Measurements from ENCODE around the gene YJU2.

- TF ChIP-seq, protein P1, sequence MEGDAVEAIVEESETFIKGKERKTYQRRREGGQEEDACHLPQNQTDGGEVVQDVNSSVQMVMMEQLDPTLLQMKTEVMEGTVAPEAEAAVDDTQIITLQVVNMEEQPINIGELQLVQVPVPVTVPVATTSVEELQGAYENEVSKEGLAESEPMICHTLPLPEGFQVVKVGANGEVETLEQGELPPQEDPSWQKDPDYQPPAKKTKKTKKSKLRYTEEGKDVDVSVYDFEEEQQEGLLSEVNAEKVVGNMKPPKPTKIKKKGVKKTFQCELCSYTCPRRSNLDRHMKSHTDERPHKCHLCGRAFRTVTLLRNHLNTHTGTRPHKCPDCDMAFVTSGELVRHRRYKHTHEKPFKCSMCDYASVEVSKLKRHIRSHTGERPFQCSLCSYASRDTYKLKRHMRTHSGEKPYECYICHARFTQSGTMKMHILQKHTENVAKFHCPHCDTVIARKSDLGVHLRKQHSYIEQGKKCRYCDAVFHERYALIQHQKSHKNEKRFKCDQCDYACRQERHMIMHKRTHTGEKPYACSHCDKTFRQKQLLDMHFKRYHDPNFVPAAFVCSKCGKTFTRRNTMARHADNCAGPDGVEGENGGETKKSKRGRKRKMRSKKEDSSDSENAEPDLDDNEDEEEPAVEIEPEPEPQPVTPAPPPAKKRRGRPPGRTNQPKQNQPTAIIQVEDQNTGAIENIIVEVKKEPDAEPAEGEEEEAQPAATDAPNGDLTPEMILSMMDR (IDR thresholded peaks at IDR 0.05; ENCODE audit: control extremely low read depth in 1 of 3, insufficient read depth in 1 of 3, low read depth in 1 of 3, low read length in 3 of 3), result peak; percentile 52 to 71 (median 54); a peak in 3 of 4 replicates
- TF ChIP-seq SAP30 (IDR thresholded peaks at IDR 0.05; ENCODE audit: insufficient read depth, insufficient replicate concordance, low read length) (no peak), POLR2AphosphoS5 (IDR thresholded peaks at IDR 0.05; ENCODE audit: low read depth, low read length) (no peak), RXRA (IDR thresholded peaks at IDR 0.05; ENCODE audit: insufficient read depth, low read depth, low read length) (no peak), TCF12 (IDR thresholded peaks at IDR 0.05; ENCODE audit: low read depth, low read length) (no peak), KDM1A (IDR thresholded peaks at IDR 0.05; ENCODE audit: borderline replicate concordance, low read length) (no peak), SIN3A (conservative IDR thresholded peaks at IDR 0.05 in 1 of 2, IDR thresholded peaks at IDR 0.05 in 1 of 2; ENCODE audit: low read depth in 1 of 2, low read length in 2 of 2) (no peak)
Observed at GRCh38 chr19:4208385-4209094, 38.3 kb upstream of the YJU2 start.
